HepG2 (cell line): Measurements from ENCODE around the gene SIKE1.

Experiments used
- EZH2 ChIP-seq: conservative IDR thresholded peaks from 2 replicates; pipeline ENCODE4 v1.6.1; 2012; ENCODE audit warnings: mild to moderate bottlenecking, low read depth, low read length, moderate library complexity
- MAFK ChIP-seq, 2 experiments: IDR thresholded peaks in 1 of 2; conservative IDR thresholded peaks in 1 of 2; 2 replicates each; pipeline ENCODE4 v1.6.1; 2011; ENCODE audit warnings: improper control_type of control experiment in 2 of 2, low read length in 2 of 2
- ZNF274 ChIP-seq: sonication (generic); formaldehyde crosslinking; IDR thresholded peaks from 2 replicates; pipeline ENCODE4 v1.5.1; 2020; ENCODE audit warnings: mild to moderate bottlenecking, missing genetic modification reagents
- ZNF570 ChIP-seq: sonication (generic); formaldehyde crosslinking; IDR thresholded peaks from 2 replicates; pipeline ENCODE4 v1.4.0; 2020; ENCODE audit warnings: mild to moderate bottlenecking, missing genetic modification reagents, borderline replicate concordance
- ZSCAN29 ChIP-seq: sonication (generic); formaldehyde crosslinking; conservative IDR thresholded peaks from 2 replicates; pipeline ENCODE4 v1.4.0; 2020; ENCODE audit warnings: mild to moderate bottlenecking, missing genetic modification reagents

DNA sequence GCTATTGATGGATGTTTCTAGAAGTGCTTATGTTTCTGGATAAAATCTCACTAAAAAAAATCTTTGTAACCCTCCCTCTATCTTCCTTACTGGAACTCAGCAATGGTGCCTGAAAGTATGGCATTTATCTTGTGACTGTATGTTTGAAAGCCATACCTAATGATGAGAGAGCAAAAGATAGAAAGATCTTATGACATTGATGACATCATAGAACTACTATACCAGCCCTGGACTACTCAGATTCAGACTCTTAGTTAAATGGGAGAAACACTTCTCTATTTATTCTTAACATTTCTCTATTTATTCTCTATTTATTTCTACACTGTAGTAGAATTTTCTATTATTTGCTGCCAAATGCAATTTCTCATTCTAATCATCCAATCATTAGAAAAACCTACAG, 41.5 kb upstream of the SIKE1 start:
- TF ChIP-seq ZNF570 (CRISPR knock-in tag) (no peak), MAFK (conservative IDR thresholded peaks at IDR 0.05 in 1 of 2, IDR thresholded peaks at IDR 0.05 in 1 of 2; ENCODE audit: low read length in 2 of 2) (no peak), ZSCAN29 (CRISPR knock-in tag) (no peak), ZNF274 (no peak), EZH2 (no peak)
